GM23248 (cell line): ENCODE measurements around the gene C19orf25. TPM values are rescaled to one million over a fixed set of nuclear protein-coding genes. Genes with fewer than 3 reads are reported as not detected.
"Not testable (repeated sequence)": the region's sequence is repeated elsewhere in the genome, so short reads cannot be mapped to it uniquely, and the experiment has no call there.

Experiments
- DNase-seq: peaks from one replicate; pipeline ENCODE4 v3.0.0-alpha.2; 2015
- H2AFZ ChIP-seq: fragments of 200-600 bp; sonication (generic); 2 replicates; pipeline ENCODE4 v1.6.1; 2016; ENCODE audit warnings: antibody characterized with exemption
- H3F3A ChIP-seq: fragments of 200-600 bp; sonication (generic); 2 replicates; pipeline ENCODE4 v1.6.1; 2016; ENCODE audit warnings: mild to moderate bottlenecking, antibody characterized with exemption, mixed run types; ENCODE audit not compliant: insufficient read depth
- H3K27ac ChIP-seq: fragments of 200-600 bp; sonication (generic); 2 replicates; pipeline ENCODE4 v1.5.1; 2016; ENCODE audit warnings: mild to moderate bottlenecking
- H3K27me3 ChIP-seq: fragments of 200-600 bp; sonication (generic); replicated peaks from 2 replicates; pipeline ENCODE4 v1.6.1; 2016; ENCODE audit warnings: mild to moderate bottlenecking; ENCODE audit not compliant: insufficient read depth
- H3K36me3 ChIP-seq: fragments of 200-600 bp; sonication (generic); 2 replicates; pipeline ENCODE4 v1.6.1; 2016; ENCODE audit warnings: low read depth, mild to moderate bottlenecking
- H3K4me1 ChIP-seq: fragments of 200-600 bp; sonication (generic); 2 replicates; pipeline ENCODE4 v1.6.1; 2016; ENCODE audit warnings: mild to moderate bottlenecking; ENCODE audit not compliant: insufficient read depth
- H3K4me2 ChIP-seq: fragments of 200-600 bp; sonication (generic); one replicate; pipeline ENCODE4 v1.6.1; 2016; ENCODE audit warnings: mild to moderate bottlenecking; ENCODE audit not compliant: unreplicated experiment
- H3K4me3 ChIP-seq: fragments of 200-600 bp; sonication (generic); 2 replicates; pipeline ENCODE4 v1.5.1; 2016; ENCODE audit warnings: mild to moderate bottlenecking
- H3K79me2 ChIP-seq: fragments of 200-600 bp; sonication (generic); 2 replicates; pipeline ENCODE4 v1.6.1; 2016; ENCODE audit warnings: mild to moderate bottlenecking; ENCODE audit not compliant: insufficient read depth
- H3K9ac ChIP-seq: fragments of 200-600 bp; sonication (generic); 2 replicates; pipeline ENCODE4 v1.6.1; 2016; ENCODE audit warnings: mild to moderate bottlenecking
- H3K9me2 ChIP-seq: fragments of 200-600 bp; sonication (generic); 2 replicates; pipeline ENCODE4 v1.6.1; 2016; ENCODE audit warnings: mixed run types, mild to moderate bottlenecking, moderate library complexity; ENCODE audit not compliant: insufficient read depth
- H3K9me3 ChIP-seq: fragments of 200-600 bp; sonication (generic); one replicate; pipeline ENCODE4 v1.6.1; 2017; ENCODE audit warnings: low read depth
- H4K20me1 ChIP-seq: fragments of 200-600 bp; sonication (generic); 2 replicates; pipeline ENCODE4 v1.6.0; 2016; ENCODE audit not compliant: insufficient read depth
- EZH2 ChIP-seq: fragments of 200-600 bp; sonication (generic); IDR thresholded peaks from 2 replicates; pipeline ENCODE4 v1.6.1; 2018; ENCODE audit warnings: antibody characterized with exemption, mild to moderate bottlenecking; ENCODE audit not compliant: insufficient read depth, poor library complexity, severe bottlenecking
- EZH2phosphoT487 ChIP-seq: fragments of 200-600 bp; sonication (generic); IDR thresholded peaks from 2 replicates; pipeline ENCODE4 v1.6.1; 2018; ENCODE audit warnings: antibody characterized with exemption, moderate library complexity, mild to moderate bottlenecking, low read depth; ENCODE audit not compliant: insufficient read depth
- WGBS, 2 experiments: methylation state at CpG; one replicate each; pipeline ENCODE4 v1.1.6; 2015 to 2017; ENCODE audit warnings: low lambda C conversion rate in 2 of 2, low coverage in 1 of 2; ENCODE audit errors: missing lambda C conversion rate in 2 of 2; 5-methylcytosine and 5-hydroxymethylcytosine counted together
- in situ Hi-C: fragments of 300-500 bp; cut with MboI; formaldehyde crosslinking; loops from 2 replicates; pipeline ENCODE4 v1.15.0; 2020
- polyA plus RNA-seq: library from polyadenylated mRNA; unstranded; fragments of >200 nt; fragmentation: Nextera tagmentation; extraction: Ambion mirVana; gene quantifications from 2 replicates; pipeline ENCODE4 v1.2.1, GENCODE V29; 2016
- total RNA-seq: library from RNA; depleted of rRNA; stranded (reverse); fragments of >200 nt; shearing (Covaris generic); gene quantifications from 2 replicates; pipeline ENCODE4 v1.2.3, GENCODE V29; 2014

Gene C19orf25
- total and polyA plus RNA-seq, 2 experiments from 2014 or later: 34.7 to 35.9 TPM

GRCh38 chr19:1441677-1442438 is 37.2 kb downstream of the C19orf25 start:
- no peak for TF ChIP-seq EZH2phosphoT487
- no peak for TF ChIP-seq EZH2
- Histone ChIP-seq H3F3A (peaks cover 45% of the 10 kb centered on the region), H4K20me1 (peaks cover 10% of the 10 kb centered on the region; the same call in 1 of the 2 replicates), H3K27ac (no peak overlapping the region), H3K4me3 (no peak overlapping the region), H3K27me3 (peaks cover 4% of the 10 kb centered on the region; the same call in 1 of the 2 replicates), H3K9me3 (no peaks in the 10 kb centered on the region), H3K79me2 (peaks cover 37% of the 10 kb centered on the region), H3K9me2 (no peaks in the 10 kb centered on the region), H3K36me3 (peaks cover 28% of the 10 kb centered on the region; the same call in 1 of the 2 replicates), H3K4me2 (no peak overlapping the region), H2AFZ (no peak overlapping the region), H3K9ac (no peak overlapping the region), H3K4me1 (0 out of 2 replicates have a peak, but pooled peaks cover 5% of the 10 kb centered on the region)
- DNase-seq: no peak
- 91 to 92% methylated on average over 25 of the region's 25 CpGs for WGBS, 2 experiments
- in situ Hi-C loops: no loop called here

DNA sequence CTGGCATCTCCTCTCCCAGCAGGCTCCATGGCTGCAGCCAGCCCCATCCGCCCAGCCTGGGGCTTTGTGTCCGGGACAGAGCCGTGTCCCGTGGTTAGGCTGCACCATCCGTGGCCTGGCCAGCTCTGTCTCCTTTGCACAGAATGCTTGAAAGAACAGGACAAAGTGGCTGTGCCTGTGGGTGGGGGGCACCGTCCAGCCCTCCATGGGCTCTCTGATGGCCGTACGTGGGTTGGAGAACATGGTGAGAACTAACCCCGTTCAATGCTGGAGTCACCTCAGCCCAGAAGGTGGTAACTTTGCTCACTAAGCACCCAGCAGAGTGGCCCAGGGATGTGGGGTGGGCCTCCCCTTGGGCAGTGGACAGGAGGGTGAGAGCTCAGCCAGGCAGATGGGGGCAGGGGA is 38.0 kb downstream of the C19orf25 start:
- Histone ChIP-seq H3K4me1 (0 out of 2 replicates have a peak, but pooled peaks cover 5% of the 10 kb centered on the region), H4K20me1 (peaks cover 10% of the 10 kb centered on the region; the same call in 1 of the 2 replicates), H3F3A (peaks cover 45% of the 10 kb centered on the region), H3K9me2 (no peaks in the 10 kb centered on the region), H3K79me2 (peaks cover 39% of the 10 kb centered on the region), H3K4me2 (no peak overlapping the region), H3K27me3 (no peaks in the 10 kb centered on the region), H3K36me3 (peaks cover 28% of the 10 kb centered on the region; the same call in 1 of the 2 replicates), H2AFZ (no peak overlapping the region), H3K4me3 (no peak overlapping the region), H3K9me3 (no peaks in the 10 kb centered on the region), H3K9ac (no peak overlapping the region), H3K27ac (no peak overlapping the region)
- TF ChIP-seq EZH2 (no peak), EZH2phosphoT487 (no peak)
- DNase-seq: no peak
- in situ Hi-C loops: no loop called here
- 92 to 93% methylated on average over 9 of the region's 9 CpGs for WGBS, 2 experiments

DNA sequence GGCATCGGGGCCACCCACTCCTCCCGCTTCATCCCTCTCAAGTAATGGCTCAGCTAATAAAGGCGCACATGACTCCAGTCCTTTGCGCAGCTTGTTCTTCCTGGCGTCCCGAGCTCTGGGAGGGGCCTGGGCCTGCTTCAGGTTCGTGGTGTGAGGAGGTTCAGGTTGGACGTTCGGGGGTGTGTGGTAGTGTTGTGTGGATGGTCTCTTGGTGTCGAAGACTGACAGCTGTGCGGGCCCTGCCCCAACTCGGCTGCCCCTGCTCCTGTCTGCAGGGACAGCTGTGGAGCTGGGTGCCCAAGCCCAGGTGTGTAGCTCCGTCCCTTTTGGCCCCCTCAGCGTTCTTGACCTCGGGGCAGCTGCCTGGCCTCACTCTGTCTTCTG is 38.6 kb downstream of the C19orf25 start:
- Histone ChIP-seq H3K9ac (peak overlapping the region; percentile 99; the same call in 1 of the 2 replicates), H3K4me3 (no peak overlapping the region), H3K9me3 (no peaks in the 10 kb centered on the region), H4K20me1 (peaks cover 10% of the 10 kb centered on the region; the same call in 1 of the 2 replicates), H3K27ac (no peak overlapping the region), H3K9me2 (no peaks in the 10 kb centered on the region), H3K79me2 (peaks cover 45% of the 10 kb centered on the region), H2AFZ (no peak overlapping the region), H3K27me3 (no peaks in the 10 kb centered on the region), H3K4me1 (0 out of 2 replicates have a peak, but pooled peaks cover 5% of the 10 kb centered on the region), H3K36me3 (peaks cover 32% of the 10 kb centered on the region), H3F3A (peaks cover 50% of the 10 kb centered on the region), H3K4me2 (no peak overlapping the region)
- 83 to 89% methylated on average over 15 of the region's 15 CpGs for WGBS, 2 experiments
- TF ChIP-seq EZH2 (no peak), EZH2phosphoT487 (no peak)
- in situ Hi-C loops: no loop called here
- no peak for DNase-seq

DNA sequence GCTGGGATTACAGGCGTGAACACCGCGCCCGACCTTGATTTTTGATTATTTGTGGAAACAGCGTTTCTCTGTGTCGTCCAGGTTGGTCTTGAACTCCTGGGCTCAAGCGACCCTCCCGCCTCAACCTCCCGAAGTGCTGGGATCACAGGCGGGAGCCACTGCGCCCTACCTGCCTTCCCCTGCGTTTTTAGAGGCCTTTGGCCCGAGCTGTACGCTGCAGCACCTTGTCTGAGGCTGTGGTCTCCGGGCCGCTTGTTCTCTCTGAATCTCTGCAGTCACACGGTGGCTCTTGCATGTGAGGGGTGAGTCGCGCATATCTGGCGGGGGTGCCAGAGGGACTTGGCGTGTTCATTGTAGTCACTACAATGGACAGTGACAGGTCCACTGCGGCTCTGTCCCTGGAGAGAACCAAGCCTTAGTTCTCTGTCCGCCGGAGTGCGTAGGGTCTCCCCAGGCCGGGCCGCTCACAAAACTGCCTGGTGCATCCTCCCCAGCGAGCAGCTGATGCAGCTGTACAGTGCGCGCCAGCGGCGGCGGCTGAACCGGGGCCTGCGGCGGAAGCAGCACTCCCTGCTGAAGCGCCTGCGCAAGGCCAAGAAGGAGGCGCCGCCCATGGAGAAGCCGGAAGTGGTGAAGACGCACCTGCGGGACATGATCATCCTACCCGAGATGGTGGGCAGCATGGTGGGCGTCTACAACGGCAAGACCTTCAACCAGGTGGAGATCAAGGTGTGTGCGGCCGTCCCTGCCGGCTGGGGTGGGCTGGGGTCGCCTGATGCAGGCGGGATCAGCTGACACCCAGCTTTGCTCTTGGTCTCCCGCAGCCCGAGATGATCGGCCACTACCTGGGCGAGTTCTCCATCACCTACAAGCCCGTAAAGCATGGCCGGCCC is 39.2 kb downstream of the C19orf25 start:
- H3K9me3 ChIP-seq, H3K27me3 ChIP-seq, H3K4me1 ChIP-seq, H4K20me1 ChIP-seq, H3K27ac ChIP-seq, in situ Hi-C loops, H2AFZ ChIP-seq, H3K9me2 ChIP-seq: not testable (repeated sequence)
- peak; percentile 50 for DNase-seq
- Histone ChIP-seq H3F3A (peaks cover 53% of the 10 kb centered on the region), H3K36me3 (peaks cover 38% of the 10 kb centered on the region), H3K4me3 (peak overlapping the region; percentile 97), H3K4me2 (peak overlapping the region; percentile 86), H3K9ac (peak overlapping the region; percentile 99), H3K79me2 (peaks cover 46% of the 10 kb centered on the region)
- 82% methylated on average over 51 to 57 of the region's 57 CpGs for WGBS, 2 experiments
